Measurements from ENCODE around the gene DGUOK.

The DGUOK gene

GRCh38 chr2:73956218-73956865 lies 29.7 kb downstream of the DGUOK start:
- no peak for TF ChIP-seq CTCF (IDR thresholded peaks at IDR 0.05)

DNA sequence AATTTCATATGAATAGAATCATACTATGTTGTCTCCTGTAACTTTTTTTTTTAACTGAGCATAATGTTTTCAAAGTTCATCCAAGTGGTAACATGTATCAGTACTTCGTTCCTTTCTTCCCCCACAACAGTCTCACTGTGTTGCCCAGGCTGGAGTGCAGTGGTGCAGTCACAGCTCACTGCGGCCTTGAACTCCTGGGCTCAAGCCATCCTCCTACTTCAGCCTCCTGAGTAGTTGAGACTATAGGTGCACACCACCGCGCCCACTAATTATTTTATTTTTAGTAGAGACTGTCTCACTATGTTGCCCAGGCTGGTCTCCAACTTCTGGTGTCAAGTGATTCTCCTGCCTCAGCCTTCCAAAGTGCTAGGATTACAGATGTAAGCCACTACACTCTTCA lies 34.6 kb downstream of the DGUOK start:
- no peak for TF ChIP-seq CTCF (IDR thresholded peaks at IDR 0.05)

- TF ChIP-seq CTCF (IDR thresholded peaks at IDR 0.05): no peak
These were observed 35.3 kb downstream of the DGUOK start for GRCh38 chr2:73961823-73962615.

DNA sequence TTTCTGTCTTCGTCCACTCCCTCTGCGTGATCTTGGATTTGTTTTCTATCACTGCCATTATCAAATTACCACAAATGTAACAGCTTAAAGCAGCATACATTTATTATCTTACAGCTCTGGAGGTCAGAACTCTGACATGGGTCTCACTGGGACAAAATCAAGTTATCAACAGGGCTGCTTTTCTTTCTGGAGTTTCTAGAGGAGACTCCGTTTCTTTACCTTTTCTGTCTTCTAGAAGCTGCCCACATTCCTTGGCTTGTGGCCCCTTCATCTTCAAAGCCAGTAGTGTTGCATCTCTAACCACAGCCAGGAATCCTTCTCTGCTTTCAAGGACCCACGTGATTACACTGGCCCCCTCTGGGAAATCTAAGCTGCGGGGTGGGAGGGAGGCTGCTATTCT lies 36.1 kb downstream of the DGUOK start:
- no peak for TF ChIP-seq CTCF (IDR thresholded peaks at IDR 0.05)

- no peak for TF ChIP-seq CTCF (IDR thresholded peaks at IDR 0.05)
These were observed 36.9 kb downstream of the DGUOK start for GRCh38 chr2:73963385-73964120.

DNA sequence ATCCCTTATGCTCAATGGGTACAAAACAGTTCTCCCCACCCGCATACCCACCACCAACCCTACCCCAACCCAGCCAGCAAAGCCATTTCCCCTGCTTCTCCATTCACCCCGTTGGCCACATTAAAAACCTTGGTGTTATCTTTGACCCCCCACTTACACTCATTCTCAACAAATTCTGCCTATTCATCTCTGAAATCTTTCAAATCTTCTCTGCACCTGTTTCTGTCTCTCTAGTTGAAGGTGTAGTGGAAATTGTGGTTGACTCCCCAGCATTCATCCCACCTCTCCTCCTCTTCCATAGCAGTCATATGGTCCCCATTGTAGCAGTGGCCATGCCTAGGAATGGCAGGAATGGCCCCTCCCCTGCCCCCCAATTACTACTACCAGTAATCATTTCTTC lies 37.5 kb downstream of the DGUOK start:
- TF ChIP-seq CTCF (IDR thresholded peaks at IDR 0.05): no peak

GRCh38 chr2:73965053-73965452 lies 38.4 kb downstream of the DGUOK start:
- no peak for TF ChIP-seq CTCF (IDR thresholded peaks at IDR 0.05)
